GM23338 (cell line): Measurements from ENCODE around the gene CEACAM4.

ENCODE experiments used
- CREB1 ChIP-seq: fragments of 250-450 bp; sonication (Bioruptor Pico); IDR thresholded peaks from 2 replicates; pipeline ENCODE4 v1.5.0; 2020; ENCODE audit warnings: low read depth, mild to moderate bottlenecking, moderate library complexity
- CTCF ChIP-seq, 2 experiments: fragments of 200-600 bp in 1 of 2; sonication (generic) in 1 of 2; conservative IDR thresholded peaks; 2 replicates each; pipeline versions ENCODE4 v1.5.1 to v1.6.1; 2016 to 2017; ENCODE audit warnings: antibody characterized with exemption in 2 of 2, low read depth in 2 of 2, mild to moderate bottlenecking in 2 of 2, moderate library complexity in 1 of 2
- EZH2 ChIP-seq: fragments of 200-600 bp; sonication (generic); IDR thresholded peaks from one replicate; pipeline ENCODE4 v1.8.0; 2017; ENCODE audit warnings: antibody characterized with exemption, mild to moderate bottlenecking, low read depth; ENCODE audit not compliant: unreplicated experiment
- EZH2phosphoT487 ChIP-seq: fragments of 200-600 bp; sonication (generic); IDR thresholded peaks from one replicate; pipeline ENCODE4 v1.8.1; 2018; ENCODE audit warnings: antibody characterized with exemption; ENCODE audit not compliant: unreplicated experiment
- JUNB ChIP-seq: IDR thresholded peaks from one replicate; pipeline ENCODE4 v1.6.1; 2016; ENCODE audit warnings: antibody characterized with exemption; ENCODE audit not compliant: unreplicated experiment
- NANOG ChIP-seq: IDR thresholded peaks from 2 replicates; pipeline ENCODE4 v1.6.1; 2016; ENCODE audit warnings: antibody characterized with exemption, borderline replicate concordance
- POLR2AphosphoS5 ChIP-seq: IDR thresholded peaks from 2 replicates; pipeline ENCODE4 v1.6.1; 2016; ENCODE audit warnings: antibody characterized with exemption, low read depth
- STAT1 ChIP-seq: IDR thresholded peaks from one replicate; pipeline ENCODE4 v1.6.1; 2016; ENCODE audit warnings: antibody characterized with exemption; ENCODE audit not compliant: unreplicated experiment
- ZNF114 ChIP-seq: fragments of 250-450 bp; sonication (Bioruptor Pico); IDR thresholded peaks from 2 replicates; pipeline ENCODE4 v1.5.0; 2020; ENCODE audit warnings: mild to moderate bottlenecking, moderate library complexity
- ZNF331 ChIP-seq: fragments of 250-450 bp; sonication (Bioruptor Pico); IDR thresholded peaks from 2 replicates; pipeline ENCODE4 v1.5.0; 2020; ENCODE audit warnings: low read depth, mild to moderate bottlenecking, moderate library complexity
- TF ChIP-seq, protein P1 (sequence below): IDR thresholded peaks from one replicate; pipeline ENCODE4 v1.6.1; 2018; ENCODE audit warnings: antibody characterized with exemption; ENCODE audit not compliant: unreplicated experiment
- TF ChIP-seq, protein P2 (sequence below): fragments of 250-450 bp; sonication (Bioruptor Pico); IDR thresholded peaks from 2 replicates; pipeline ENCODE4 v1.5.0; 2020; ENCODE audit warnings: mild to moderate bottlenecking, moderate library complexity
- TF ChIP-seq, protein P3 (sequence below): IDR thresholded peaks from 2 replicates; pipeline ENCODE4 v1.6.1; 2016; ENCODE audit warnings: antibody characterized with exemption

GRCh38 chr19:41646589-41647204 is 19.8 kb upstream of the CEACAM4 start:
- TF ChIP-seq CTCF (conservative IDR thresholded peaks at IDR 0.05; ENCODE audit: low read depth in 2 of 2) (peak; percentile 69 to 86), EZH2phosphoT487 (no peak), EZH2 (no peak), POLR2AphosphoS5 (no peak), CREB1 (CRISPR knock-in tag) (no peak), STAT1 (no peak), ZNF331 (CRISPR knock-in tag) (no peak), JUNB (no peak), ZNF114 (CRISPR knock-in tag) (no peak), NANOG (no peak)
- TF ChIP-seq, protein P1, sequence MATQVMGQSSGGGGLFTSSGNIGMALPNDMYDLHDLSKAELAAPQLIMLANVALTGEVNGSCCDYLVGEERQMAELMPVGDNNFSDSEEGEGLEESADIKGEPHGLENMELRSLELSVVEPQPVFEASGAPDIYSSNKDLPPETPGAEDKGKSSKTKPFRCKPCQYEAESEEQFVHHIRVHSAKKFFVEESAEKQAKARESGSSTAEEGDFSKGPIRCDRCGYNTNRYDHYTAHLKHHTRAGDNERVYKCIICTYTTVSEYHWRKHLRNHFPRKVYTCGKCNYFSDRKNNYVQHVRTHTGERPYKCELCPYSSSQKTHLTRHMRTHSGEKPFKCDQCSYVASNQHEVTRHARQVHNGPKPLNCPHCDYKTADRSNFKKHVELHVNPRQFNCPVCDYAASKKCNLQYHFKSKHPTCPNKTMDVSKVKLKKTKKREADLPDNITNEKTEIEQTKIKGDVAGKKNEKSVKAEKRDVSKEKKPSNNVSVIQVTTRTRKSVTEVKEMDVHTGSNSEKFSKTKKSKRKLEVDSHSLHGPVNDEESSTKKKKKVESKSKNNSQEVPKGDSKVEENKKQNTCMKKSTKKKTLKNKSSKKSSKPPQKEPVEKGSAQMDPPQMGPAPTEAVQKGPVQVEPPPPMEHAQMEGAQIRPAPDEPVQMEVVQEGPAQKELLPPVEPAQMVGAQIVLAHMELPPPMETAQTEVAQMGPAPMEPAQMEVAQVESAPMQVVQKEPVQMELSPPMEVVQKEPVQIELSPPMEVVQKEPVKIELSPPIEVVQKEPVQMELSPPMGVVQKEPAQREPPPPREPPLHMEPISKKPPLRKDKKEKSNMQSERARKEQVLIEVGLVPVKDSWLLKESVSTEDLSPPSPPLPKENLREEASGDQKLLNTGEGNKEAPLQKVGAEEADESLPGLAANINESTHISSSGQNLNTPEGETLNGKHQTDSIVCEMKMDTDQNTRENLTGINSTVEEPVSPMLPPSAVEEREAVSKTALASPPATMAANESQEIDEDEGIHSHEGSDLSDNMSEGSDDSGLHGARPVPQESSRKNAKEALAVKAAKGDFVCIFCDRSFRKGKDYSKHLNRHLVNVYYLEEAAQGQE = no peak
- TF ChIP-seq, protein P2, sequence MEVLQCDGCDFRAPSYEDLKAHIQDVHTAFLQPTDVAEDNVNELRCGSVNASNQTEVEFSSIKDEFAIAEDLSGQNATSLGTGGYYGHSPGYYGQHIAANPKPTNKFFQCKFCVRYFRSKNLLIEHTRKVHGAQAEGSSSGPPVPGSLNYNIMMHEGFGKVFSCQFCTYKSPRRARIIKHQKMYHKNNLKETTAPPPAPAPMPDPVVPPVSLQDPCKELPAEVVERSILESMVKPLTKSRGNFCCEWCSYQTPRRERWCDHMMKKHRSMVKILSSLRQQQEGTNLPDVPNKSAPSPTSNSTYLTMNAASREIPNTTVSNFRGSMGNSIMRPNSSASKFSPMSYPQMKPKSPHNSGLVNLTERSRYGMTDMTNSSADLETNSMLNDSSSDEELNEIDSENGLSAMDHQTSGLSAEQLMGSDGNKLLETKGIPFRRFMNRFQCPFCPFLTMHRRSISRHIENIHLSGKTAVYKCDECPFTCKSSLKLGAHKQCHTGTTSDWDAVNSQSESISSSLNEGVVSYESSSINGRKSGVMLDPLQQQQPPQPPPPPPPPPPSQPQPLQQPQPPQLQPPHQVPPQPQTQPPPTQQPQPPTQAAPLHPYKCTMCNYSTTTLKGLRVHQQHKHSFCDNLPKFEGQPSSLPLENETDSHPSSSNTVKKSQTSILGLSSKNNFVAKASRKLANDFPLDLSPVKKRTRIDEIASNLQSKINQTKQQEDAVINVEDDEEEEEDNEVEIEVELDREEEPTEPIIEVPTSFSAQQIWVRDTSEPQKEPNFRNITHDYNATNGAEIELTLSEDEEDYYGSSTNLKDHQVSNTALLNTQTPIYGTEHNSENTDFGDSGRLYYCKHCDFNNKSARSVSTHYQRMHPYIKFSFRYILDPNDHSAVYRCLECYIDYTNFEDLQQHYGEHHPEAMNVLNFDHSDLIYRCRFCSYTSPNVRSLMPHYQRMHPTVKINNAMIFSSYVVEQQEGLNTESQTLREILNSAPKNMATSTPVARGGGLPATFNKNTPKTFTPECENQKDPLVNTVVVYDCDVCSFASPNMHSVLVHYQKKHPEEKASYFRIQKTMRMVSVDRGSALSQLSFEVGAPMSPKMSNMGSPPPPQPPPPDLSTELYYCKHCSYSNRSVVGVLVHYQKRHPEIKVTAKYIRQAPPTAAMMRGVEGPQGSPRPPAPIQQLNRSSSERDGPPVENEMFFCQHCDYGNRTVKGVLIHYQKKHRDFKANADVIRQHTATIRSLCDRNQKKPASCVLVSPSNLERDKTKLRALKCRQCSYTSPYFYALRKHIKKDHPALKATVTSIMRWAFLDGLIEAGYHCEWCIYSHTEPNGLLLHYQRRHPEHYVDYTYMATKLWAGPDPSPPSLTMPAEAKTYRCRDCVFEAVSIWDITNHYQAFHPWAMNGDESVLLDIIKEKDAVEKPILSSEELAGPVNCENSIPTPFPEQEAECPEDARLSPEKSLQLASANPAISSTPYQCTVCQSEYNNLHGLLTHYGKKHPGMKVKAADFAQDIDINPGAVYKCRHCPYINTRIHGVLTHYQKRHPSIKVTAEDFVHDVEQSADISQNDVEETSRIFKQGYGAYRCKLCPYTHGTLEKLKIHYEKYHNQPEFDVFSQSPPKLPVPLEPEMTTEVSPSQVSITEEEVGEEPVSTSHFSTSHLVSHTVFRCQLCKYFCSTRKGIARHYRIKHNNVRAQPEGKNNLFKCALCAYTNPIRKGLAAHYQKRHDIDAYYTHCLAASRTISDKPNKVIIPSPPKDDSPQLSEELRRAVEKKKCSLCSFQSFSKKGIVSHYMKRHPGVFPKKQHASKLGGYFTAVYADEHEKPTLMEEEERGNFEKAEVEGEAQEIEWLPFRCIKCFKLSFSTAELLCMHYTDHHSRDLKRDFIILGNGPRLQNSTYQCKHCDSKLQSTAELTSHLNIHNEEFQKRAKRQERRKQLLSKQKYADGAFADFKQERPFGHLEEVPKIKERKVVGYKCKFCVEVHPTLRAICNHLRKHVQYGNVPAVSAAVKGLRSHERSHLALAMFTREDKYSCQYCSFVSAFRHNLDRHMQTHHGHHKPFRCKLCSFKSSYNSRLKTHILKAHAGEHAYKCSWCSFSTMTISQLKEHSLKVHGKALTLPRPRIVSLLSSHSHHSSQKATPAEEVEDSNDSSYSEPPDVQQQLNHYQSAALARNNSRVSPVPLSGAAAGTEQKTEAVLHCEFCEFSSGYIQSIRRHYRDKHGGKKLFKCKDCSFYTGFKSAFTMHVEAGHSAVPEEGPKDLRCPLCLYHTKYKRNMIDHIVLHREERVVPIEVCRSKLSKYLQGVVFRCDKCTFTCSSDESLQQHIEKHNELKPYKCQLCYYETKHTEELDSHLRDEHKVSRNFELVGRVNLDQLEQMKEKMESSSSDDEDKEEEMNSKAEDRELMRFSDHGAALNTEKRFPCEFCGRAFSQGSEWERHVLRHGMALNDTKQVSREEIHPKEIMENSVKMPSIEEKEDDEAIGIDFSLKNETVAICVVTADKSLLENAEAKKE (CRISPR knock-in tag) = no peak
- TF ChIP-seq, protein P3, sequence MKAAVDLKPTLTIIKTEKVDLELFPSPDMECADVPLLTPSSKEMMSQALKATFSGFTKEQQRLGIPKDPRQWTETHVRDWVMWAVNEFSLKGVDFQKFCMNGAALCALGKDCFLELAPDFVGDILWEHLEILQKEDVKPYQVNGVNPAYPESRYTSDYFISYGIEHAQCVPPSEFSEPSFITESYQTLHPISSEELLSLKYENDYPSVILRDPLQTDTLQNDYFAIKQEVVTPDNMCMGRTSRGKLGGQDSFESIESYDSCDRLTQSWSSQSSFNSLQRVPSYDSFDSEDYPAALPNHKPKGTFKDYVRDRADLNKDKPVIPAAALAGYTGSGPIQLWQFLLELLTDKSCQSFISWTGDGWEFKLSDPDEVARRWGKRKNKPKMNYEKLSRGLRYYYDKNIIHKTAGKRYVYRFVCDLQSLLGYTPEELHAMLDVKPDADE = no peak
